ENCODE measurements around the gene TLE7.

DNA sequence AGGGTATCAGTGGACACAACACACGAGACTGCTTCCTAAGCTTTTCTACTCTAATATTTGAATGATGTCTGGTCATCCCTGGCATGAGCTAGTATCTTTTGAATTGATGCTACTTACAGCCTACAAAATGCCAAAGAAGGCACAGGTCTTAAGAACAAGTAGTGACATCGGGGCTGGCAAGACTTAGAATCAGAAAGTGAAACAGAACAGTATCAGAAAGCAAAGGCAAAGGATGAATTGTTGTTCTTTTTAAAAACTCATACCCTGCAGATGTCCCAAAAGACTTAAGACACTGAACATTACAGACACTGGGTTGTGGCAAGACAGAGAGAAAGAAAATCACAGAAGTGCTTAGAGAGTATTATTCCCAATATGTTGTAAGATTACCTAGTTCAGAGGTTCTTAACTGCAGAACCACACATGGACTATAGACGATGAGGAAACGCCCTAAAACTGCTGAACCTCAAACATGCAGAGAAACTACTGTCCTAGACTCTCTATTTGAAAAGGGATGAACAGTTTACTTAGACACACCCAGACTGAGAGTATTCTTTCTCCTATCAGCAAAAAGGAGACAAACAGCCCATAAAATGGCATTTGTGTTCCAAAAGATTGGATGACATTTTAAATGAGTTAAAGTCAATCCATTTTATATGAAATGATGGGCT is 34.7 kb upstream of the TLE7 start:
- no peak for TF ChIP-seq MAX (IDR thresholded peaks at IDR 0.05; ENCODE audit: low read depth, low read length)
- TF ChIP-seq, protein P1, sequence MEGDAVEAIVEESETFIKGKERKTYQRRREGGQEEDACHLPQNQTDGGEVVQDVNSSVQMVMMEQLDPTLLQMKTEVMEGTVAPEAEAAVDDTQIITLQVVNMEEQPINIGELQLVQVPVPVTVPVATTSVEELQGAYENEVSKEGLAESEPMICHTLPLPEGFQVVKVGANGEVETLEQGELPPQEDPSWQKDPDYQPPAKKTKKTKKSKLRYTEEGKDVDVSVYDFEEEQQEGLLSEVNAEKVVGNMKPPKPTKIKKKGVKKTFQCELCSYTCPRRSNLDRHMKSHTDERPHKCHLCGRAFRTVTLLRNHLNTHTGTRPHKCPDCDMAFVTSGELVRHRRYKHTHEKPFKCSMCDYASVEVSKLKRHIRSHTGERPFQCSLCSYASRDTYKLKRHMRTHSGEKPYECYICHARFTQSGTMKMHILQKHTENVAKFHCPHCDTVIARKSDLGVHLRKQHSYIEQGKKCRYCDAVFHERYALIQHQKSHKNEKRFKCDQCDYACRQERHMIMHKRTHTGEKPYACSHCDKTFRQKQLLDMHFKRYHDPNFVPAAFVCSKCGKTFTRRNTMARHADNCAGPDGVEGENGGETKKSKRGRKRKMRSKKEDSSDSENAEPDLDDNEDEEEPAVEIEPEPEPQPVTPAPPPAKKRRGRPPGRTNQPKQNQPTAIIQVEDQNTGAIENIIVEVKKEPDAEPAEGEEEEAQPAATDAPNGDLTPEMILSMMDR (IDR thresholded peaks at IDR 0.05; ENCODE audit: low read depth, low read length): no peak
- no peak for TF ChIP-seq POLR2A (IDR thresholded peaks at IDR 0.05; ENCODE audit: extremely low read depth, insufficient read length)
- TF ChIP-seq MYC (IDR thresholded peaks at IDR 0.05; ENCODE audit: low read depth, low read length): no peak
